Measurements from ENCODE around the gene CHMP2B. TPM values are rescaled to one million over a fixed set of nuclear protein-coding genes. Genes with fewer than 3 reads are reported as not detected.

Gene CHMP2B
- total RNA-seq, 4 donors from 2014 or later, result 30.7 to 46.9 (median 33.6) TPM

DNA sequence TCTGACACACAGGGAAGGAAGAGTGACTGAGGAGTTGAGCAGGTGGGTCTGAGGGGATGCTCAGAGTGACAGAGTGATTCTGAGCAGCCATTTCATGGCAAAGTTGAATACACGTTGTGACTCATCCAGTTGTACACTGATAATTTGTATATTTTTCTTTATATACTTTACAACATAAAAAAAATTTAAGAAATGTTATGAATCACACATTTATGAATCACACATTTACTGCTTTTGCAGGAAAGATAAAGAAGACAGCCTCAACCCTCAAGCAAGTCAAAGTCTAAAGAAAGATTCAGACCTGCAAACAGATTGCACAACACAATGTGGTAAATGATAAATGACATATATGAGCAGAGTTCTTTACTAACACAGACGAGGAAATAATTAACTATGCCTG lies 21.0 kb upstream of the CHMP2B start:
- H3K4me3 ChIP-seq, result no peak overlapping the region
- no peak for DNase-seq
- no peak for ATAC-seq
- H3K9me3 ChIP-seq, result no peaks in the 10 kb centered on the region
- TF ChIP-seq, protein P1, sequence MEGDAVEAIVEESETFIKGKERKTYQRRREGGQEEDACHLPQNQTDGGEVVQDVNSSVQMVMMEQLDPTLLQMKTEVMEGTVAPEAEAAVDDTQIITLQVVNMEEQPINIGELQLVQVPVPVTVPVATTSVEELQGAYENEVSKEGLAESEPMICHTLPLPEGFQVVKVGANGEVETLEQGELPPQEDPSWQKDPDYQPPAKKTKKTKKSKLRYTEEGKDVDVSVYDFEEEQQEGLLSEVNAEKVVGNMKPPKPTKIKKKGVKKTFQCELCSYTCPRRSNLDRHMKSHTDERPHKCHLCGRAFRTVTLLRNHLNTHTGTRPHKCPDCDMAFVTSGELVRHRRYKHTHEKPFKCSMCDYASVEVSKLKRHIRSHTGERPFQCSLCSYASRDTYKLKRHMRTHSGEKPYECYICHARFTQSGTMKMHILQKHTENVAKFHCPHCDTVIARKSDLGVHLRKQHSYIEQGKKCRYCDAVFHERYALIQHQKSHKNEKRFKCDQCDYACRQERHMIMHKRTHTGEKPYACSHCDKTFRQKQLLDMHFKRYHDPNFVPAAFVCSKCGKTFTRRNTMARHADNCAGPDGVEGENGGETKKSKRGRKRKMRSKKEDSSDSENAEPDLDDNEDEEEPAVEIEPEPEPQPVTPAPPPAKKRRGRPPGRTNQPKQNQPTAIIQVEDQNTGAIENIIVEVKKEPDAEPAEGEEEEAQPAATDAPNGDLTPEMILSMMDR (IDR thresholded peaks at IDR 0.05 in 4 of 5, conservative IDR thresholded peaks at IDR 0.05 in 1 of 5), result no peak
- no peak for TF ChIP-seq POLR2A (IDR thresholded peaks at IDR 0.05)
- in situ Hi-C loops (cut with MboI; ENCODE audit: low sequenced_read_pairs in 4 of 4) (no loop called here), intact Hi-C loops (cut with DNase I; ENCODE audit: low total_unique reads) (no loop called here)
- no peaks in the 10 kb centered on the region for H3K27me3 ChIP-seq
- no peaks in the 10 kb centered on the region for H3K36me3 ChIP-seq
- H3K27ac ChIP-seq, result no peak overlapping the region
- H3K4me1 ChIP-seq, result no peaks in the 10 kb centered on the region

DNA sequence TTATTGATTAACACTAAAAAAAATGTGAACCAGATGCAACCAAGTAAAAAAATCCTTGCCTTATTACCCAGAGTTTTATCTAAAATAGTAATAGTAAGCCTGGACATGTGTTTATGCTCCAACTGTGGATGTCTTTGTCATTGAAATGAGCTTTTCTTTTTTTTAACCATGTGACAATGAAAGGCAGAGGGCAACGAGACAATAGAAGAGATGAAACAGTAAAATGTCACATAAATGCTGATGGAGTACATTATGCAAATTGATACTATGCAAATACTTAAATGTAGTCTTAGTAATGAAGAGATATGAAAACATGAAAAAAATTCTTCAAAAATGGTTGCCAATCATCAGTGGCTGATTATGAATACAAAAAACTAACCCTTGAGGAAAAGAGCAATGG lies 20.5 kb upstream of the CHMP2B start:
- Histone ChIP-seq H3K4me3 (no peak overlapping the region), H3K27ac (no peak overlapping the region), H3K27me3 (no peaks in the 10 kb centered on the region), H3K36me3 (no peaks in the 10 kb centered on the region), H3K9me3 (no peaks in the 10 kb centered on the region), H3K4me1 (no peaks in the 10 kb centered on the region)
- DNase-seq, result no peak
- in situ Hi-C loops (cut with MboI; ENCODE audit: low sequenced_read_pairs in 4 of 4) (no loop called here), intact Hi-C loops (cut with DNase I; ENCODE audit: low total_unique reads) (no loop called here)
- no peak for ATAC-seq
- TF ChIP-seq, protein P1 (IDR thresholded peaks at IDR 0.05 in 4 of 5, conservative IDR thresholded peaks at IDR 0.05 in 1 of 5), result no peak
- no peak for TF ChIP-seq POLR2A (IDR thresholded peaks at IDR 0.05)

GRCh38 chr3:87207460-87207859 lies 19.6 kb upstream of the CHMP2B start:
- intact Hi-C loops (cut with DNase I; ENCODE audit: low total_unique reads), result no loop called here
- no peaks in the 10 kb centered on the region for H3K27me3 ChIP-seq
- ATAC-seq (no peak), DNase-seq (no peak)
- no peaks in the 10 kb centered on the region for H3K4me1 ChIP-seq
- H3K36me3 ChIP-seq, result no peaks in the 10 kb centered on the region
- no peaks in the 10 kb centered on the region for H3K9me3 ChIP-seq
- in situ Hi-C loops (cut with MboI; ENCODE audit: low sequenced_read_pairs in 4 of 4), result no loop called here
- no peak overlapping the region for H3K4me3 ChIP-seq
- no peak overlapping the region for H3K27ac ChIP-seq
- TF ChIP-seq, protein P1 (IDR thresholded peaks at IDR 0.05 in 4 of 5, conservative IDR thresholded peaks at IDR 0.05 in 1 of 5), result no peak
- TF ChIP-seq POLR2A (IDR thresholded peaks at IDR 0.05), result no peak

GRCh38 chr3:87209111-87209510 lies 18.0 kb upstream of the CHMP2B start:
- Histone ChIP-seq H3K27ac (no peak overlapping the region), H3K4me1 (no peaks in the 10 kb centered on the region), H3K36me3 (no peaks in the 10 kb centered on the region), H3K9me3 (no peaks in the 10 kb centered on the region), H3K4me3 (no peak overlapping the region), H3K27me3 (no peaks in the 10 kb centered on the region)
- intact Hi-C loops (cut with DNase I; ENCODE audit: low total_unique reads) (no loop called here), in situ Hi-C loops (cut with MboI; ENCODE audit: low sequenced_read_pairs in 4 of 4) (no loop called here)
- DNase-seq, result no peak
- no peak for ATAC-seq
- TF ChIP-seq, protein P1 (IDR thresholded peaks at IDR 0.05 in 4 of 5, conservative IDR thresholded peaks at IDR 0.05 in 1 of 5), result no peak
- no peak for TF ChIP-seq POLR2A (IDR thresholded peaks at IDR 0.05)

GRCh38 chr3:87218560-87218959 lies 8.5 kb upstream of the CHMP2B start:
- Histone ChIP-seq H3K36me3 (no peaks in the 10 kb centered on the region), H3K27ac (no peak overlapping the region), H3K4me1 (no peaks in the 10 kb centered on the region), H3K4me3 (no peak overlapping the region), H3K9me3 (no peaks in the 10 kb centered on the region), H3K27me3 (no peaks in the 10 kb centered on the region)
- DNase-seq, result no peak
- in situ Hi-C loops (cut with MboI; ENCODE audit: low sequenced_read_pairs in 4 of 4) (no loop called here), intact Hi-C loops (cut with DNase I; ENCODE audit: low total_unique reads) (no loop called here)
- no peak for ATAC-seq
- no peak for TF ChIP-seq POLR2A (IDR thresholded peaks at IDR 0.05)
- TF ChIP-seq, protein P1 (IDR thresholded peaks at IDR 0.05 in 4 of 5, conservative IDR thresholded peaks at IDR 0.05 in 1 of 5), result no peak
